Activated CD8-positive, alpha-beta T cell treated with anti-CD3 and anti-CD28 coated beads, Interleukin-2, amount 10 ng/mL, durations not matched to agents 7 days and 5 days (primary cell): ENCODE data around the gene RAD52. TPM values are rescaled to one million over a fixed set of nuclear protein-coding genes. Genes with fewer than 3 reads are reported as not detected.
"Not testable (repeated sequence)": the region's sequence is repeated elsewhere in the genome, so short reads cannot be mapped to it uniquely, and the experiment has no call there.

Source experiments
- ATAC-seq: fragments of 150-1000 bp; cut with Tn5 transposase; one replicate; pipeline ENCODE4 v1.10.0; 2021; ENCODE audit warnings: moderate library complexity
- CTCF ChIA-PET: fragments of 350-600 bp; sonication (Branson Sonifier 250); formaldehyde crosslinking; loops from one replicate; lab custom pipeline; 2021; ENCODE audit warnings: antibody characterized with exemption; lab: Charles Lee
- POLR2A ChIA-PET: fragments of 350-600 bp; sonication (Branson Sonifier 250); formaldehyde crosslinking; loops from one replicate; lab custom pipeline; 2021; ENCODE audit warnings: antibody characterized with exemption; lab: Charles Lee
- DNase-seq: peaks from one replicate; pipeline ENCODE4 v3.0.0-alpha.2; 2020
- H3K27ac Mint-ChIP-seq: one replicate; pipeline ENCODE4 v1.8.0; 2021; ENCODE audit warnings: mild to moderate bottlenecking, mixed read lengths
- H3K27me3 Mint-ChIP-seq: one replicate; pipeline ENCODE4 v1.8.0; 2021; ENCODE audit warnings: low read depth, mixed read lengths
- H3K36me3 Mint-ChIP-seq: one replicate; pipeline ENCODE4 v1.8.0; 2021; ENCODE audit warnings: low read depth, mixed read lengths
- H3K4me1 Mint-ChIP-seq: one replicate; pipeline ENCODE4 v1.8.0; 2021; ENCODE audit warnings: low read depth, mixed read lengths
- H3K4me3 Mint-ChIP-seq: one replicate; pipeline ENCODE4 v1.8.0; 2021; ENCODE audit warnings: mild to moderate bottlenecking, mixed read lengths
- H3K9me3 Mint-ChIP-seq: one replicate; pipeline ENCODE4 v1.8.0; 2022; ENCODE audit warnings: mixed read lengths; ENCODE audit not compliant: insufficient read depth
- total RNA-seq, 2 experiments: library from RNA; stranded (reverse); gene quantifications; one replicate each; pipeline ENCODE4 v1.2.3, GENCODE V29; 2021

The RAD52 gene
- total RNA-seq, 2 experiments from 2014 or later = 19.3 to 20.9 TPM

- ATAC-seq = no peak
- DNase-seq = no peak
- ChIA-PET CTCF (no interaction called here), POLR2A (no interaction called here)
- H3K27me3 Mint-ChIP-seq = no peaks in the 10 kb centered on the region
- no peaks in the 10 kb centered on the region for H3K4me1 Mint-ChIP-seq
- peaks cover 31% of the 10 kb centered on the region for H3K36me3 Mint-ChIP-seq
- H3K9me3 Mint-ChIP-seq = no peaks in the 10 kb centered on the region
- H3K27ac Mint-ChIP-seq = no peak overlapping the region
- H3K4me3 Mint-ChIP-seq = no peak overlapping the region
Measured at GRCh38 chr12:936377-937345, 12.8 kb downstream of the RAD52 start.

GRCh38 chr12:935891-936290, 13.6 kb downstream of the RAD52 start:
- DNase-seq, H3K4me3 Mint-ChIP-seq, H3K27me3 Mint-ChIP-seq, POLR2A ChIA-PET, H3K4me1 Mint-ChIP-seq, H3K9me3 Mint-ChIP-seq, ATAC-seq, H3K27ac Mint-ChIP-seq: not testable (repeated sequence)
- H3K36me3 Mint-ChIP-seq = peaks cover 36% of the 10 kb centered on the region
- CTCF ChIA-PET = interaction anchor here (1.1 kb wide), 1 partner anchor 14 kb away, joined by 3 read pairs; the partner anchor contains the start of gene RAD52

DNA sequence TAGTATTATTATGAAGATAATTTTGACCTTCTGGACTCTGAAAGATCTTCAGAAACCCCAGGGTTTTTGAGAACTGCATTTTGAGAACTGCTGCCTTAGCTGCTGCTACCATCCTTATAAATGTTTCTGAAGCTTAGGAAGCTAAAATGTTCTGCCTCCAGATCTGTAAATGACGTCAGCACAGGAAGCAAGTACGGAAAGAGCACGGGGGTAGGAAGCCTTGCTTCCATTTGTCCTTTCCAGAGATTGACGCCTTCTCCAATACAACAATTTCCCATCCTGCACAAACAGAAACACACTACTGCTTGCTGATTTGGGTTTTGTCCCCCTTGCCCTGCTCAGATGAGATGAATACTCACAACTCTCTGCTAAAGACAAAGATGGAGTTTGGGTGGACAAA, 17.9 kb downstream of the RAD52 start:
- Mint-ChIP-seq H3K27ac (peak overlapping the region; percentile 7), H3K27me3 (no peaks in the 10 kb centered on the region), H3K36me3 (peaks cover 38% of the 10 kb centered on the region), H3K4me3 (no peak overlapping the region), H3K9me3 (no peaks in the 10 kb centered on the region), H3K4me1 (no peaks in the 10 kb centered on the region)
- ATAC-seq = no peak
- no peak for DNase-seq
- ChIA-PET CTCF (no interaction called here), POLR2A (no interaction called here)

DNA sequence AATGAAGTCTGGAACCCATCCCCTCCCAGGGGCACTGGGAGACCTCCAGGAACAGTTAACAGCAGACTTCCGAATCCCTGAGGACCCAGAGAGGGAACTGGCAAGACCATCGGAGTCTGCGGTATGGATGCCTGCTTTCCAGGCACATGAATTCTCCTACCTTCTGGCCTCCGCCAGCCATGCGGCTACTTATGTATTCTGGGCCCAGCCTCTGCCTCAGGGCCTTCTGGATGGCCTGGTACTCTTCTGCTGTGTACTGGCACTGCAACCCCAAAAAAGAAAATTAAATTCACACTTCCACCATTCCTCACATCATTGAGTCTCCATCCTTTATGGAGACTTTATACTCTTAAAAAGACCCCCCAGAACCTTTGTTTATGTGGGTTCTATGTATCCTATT, 18.4 kb downstream of the RAD52 start:
- Mint-ChIP-seq H3K27me3 (no peaks in the 10 kb centered on the region), H3K36me3 (peaks cover 39% of the 10 kb centered on the region), H3K9me3 (no peaks in the 10 kb centered on the region), H3K4me3 (no peak overlapping the region), H3K27ac (no peak overlapping the region), H3K4me1 (no peaks in the 10 kb centered on the region)
- ATAC-seq = no peak
- DNase-seq = no peak
- CTCF ChIA-PET = no interaction called here
- POLR2A ChIA-PET = no interaction called here

DNA sequence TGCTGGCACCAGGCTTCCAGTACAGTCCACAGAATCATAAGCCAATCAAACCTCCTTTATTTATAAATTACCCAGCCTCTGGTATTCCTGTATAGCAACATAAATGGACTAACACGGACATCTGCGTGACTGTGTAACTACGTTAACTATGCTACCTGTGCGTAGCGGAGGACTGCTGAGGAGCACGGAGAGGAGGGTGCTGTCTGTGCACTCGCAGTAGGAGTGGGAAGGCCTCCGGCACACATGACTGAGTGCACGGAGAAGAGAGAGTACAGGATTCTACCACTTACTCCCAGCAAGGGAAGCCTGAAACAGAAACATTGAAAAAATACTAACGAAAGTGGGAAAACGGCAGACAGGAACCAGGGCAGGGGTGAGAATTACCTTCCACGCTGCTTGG, 22.9 kb downstream of the RAD52 start:
- Mint-ChIP-seq H3K36me3 (peaks cover 50% of the 10 kb centered on the region), H3K4me1 (no peaks in the 10 kb centered on the region), H3K4me3 (no peak overlapping the region), H3K27ac (no peak overlapping the region), H3K27me3 (no peaks in the 10 kb centered on the region), H3K9me3 (no peaks in the 10 kb centered on the region)
- ChIA-PET POLR2A (no interaction called here), CTCF (no interaction called here)
- DNase-seq = no peak
- no peak for ATAC-seq

- ATAC-seq (no peak), DNase-seq (no peak)
- H3K27ac Mint-ChIP-seq = no peak overlapping the region
- CTCF ChIA-PET = interaction anchor here (0.8 kb wide), 1 partner anchor 171 kb away, joined by 3 read pairs; no protein-coding TSS in a partner anchor
- POLR2A ChIA-PET = no interaction called here
- no peaks in the 10 kb centered on the region for H3K4me1 Mint-ChIP-seq
- no peaks in the 10 kb centered on the region for H3K9me3 Mint-ChIP-seq
- H3K27me3 Mint-ChIP-seq = no peaks in the 10 kb centered on the region
- H3K36me3 Mint-ChIP-seq = peaks cover 48% of the 10 kb centered on the region
- no peak overlapping the region for H3K4me3 Mint-ChIP-seq
Measured at GRCh38 chr12:922285-922684, 27.2 kb downstream of the RAD52 start.

GRCh38 chr12:920676-921075, 28.8 kb downstream of the RAD52 start:
- DNase-seq = no peak
- H3K27ac Mint-ChIP-seq = peak overlapping the region; percentile 44
- no peak overlapping the region for H3K4me3 Mint-ChIP-seq
- POLR2A ChIA-PET = no interaction called here
- peaks cover 52% of the 10 kb centered on the region for H3K36me3 Mint-ChIP-seq
- no peaks in the 10 kb centered on the region for H3K27me3 Mint-ChIP-seq
- H3K4me1 Mint-ChIP-seq = peaks cover 12% of the 10 kb centered on the region
- CTCF ChIA-PET = interaction anchor here (0.8 to 1.0 kb wide), 2 partner anchors 12 to 29 kb away, joined by 3 read pairs; partner anchors contain the start of gene RAD52
- H3K9me3 Mint-ChIP-seq = no peaks in the 10 kb centered on the region
- no peak for ATAC-seq

DNA sequence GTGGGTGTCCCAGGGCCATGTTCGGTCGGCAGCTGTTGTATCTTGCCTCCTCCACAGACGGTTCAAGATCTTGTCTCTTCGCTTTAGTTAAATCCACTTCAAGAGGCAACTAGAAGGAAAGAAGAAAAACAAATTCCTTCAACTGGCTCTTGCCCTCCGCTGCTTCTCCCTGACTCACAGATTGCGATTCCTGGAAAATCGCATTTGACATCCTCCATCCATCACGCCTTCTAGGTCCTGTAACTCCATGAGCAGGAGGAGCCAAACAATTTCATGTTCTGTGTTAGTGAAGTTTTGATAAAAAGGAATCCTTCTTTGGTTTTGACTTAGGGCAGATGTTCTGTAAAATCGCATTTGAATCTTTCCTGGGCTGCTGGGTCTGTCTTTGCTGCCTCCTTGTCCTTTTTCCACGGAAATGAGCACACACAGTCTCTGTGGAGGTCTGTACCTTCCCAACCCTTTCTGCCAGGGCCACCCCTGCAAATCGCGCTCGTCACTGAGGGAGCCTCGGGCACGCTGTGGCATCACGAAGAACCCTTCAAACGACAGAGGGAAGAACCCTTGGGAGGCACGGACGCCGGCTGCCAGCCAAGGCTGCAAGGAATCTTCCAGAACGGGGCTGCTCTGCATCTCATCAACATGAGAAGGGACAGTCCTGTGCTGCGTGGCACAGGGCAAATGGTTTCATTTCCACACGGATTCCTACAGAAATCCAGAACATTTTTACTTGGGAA, 32.6 kb downstream of the RAD52 start:
- Mint-ChIP-seq H3K27me3 (no peaks in the 10 kb centered on the region), H3K4me3 (no peak overlapping the region), H3K4me1 (peaks cover 31% of the 10 kb centered on the region), H3K9me3 (no peaks in the 10 kb centered on the region), H3K27ac (peak overlapping the region; percentile 81), H3K36me3 (peaks cover 63% of the 10 kb centered on the region)
- POLR2A ChIA-PET = no interaction called here
- ATAC-seq (no peak), DNase-seq (no peak)
- CTCF ChIA-PET = interaction anchor here (0.7 to 1.2 kb wide), 2 partner anchors 302 to 341 kb away, joined by 3 read pairs; no protein-coding TSS in a partner anchor

- no peaks in the 10 kb centered on the region for H3K27me3 Mint-ChIP-seq
- H3K9me3 Mint-ChIP-seq = no peaks in the 10 kb centered on the region
- ChIA-PET POLR2A (no interaction called here), CTCF (interaction anchor here (0.7 kb wide), 1 partner anchor 302 kb away, joined by 3 read pairs; no protein-coding TSS in a partner anchor)
- DNase-seq (peak; percentile 44), ATAC-seq (peak; percentile 41)
- H3K27ac Mint-ChIP-seq = peak overlapping the region; percentile 81
- peaks cover 31% of the 10 kb centered on the region for H3K4me1 Mint-ChIP-seq
- H3K36me3 Mint-ChIP-seq = peaks cover 68% of the 10 kb centered on the region
- H3K4me3 Mint-ChIP-seq = peak overlapping the region; percentile 42
Measured at GRCh38 chr12:916240-916639, 33.3 kb downstream of the RAD52 start.

DNA sequence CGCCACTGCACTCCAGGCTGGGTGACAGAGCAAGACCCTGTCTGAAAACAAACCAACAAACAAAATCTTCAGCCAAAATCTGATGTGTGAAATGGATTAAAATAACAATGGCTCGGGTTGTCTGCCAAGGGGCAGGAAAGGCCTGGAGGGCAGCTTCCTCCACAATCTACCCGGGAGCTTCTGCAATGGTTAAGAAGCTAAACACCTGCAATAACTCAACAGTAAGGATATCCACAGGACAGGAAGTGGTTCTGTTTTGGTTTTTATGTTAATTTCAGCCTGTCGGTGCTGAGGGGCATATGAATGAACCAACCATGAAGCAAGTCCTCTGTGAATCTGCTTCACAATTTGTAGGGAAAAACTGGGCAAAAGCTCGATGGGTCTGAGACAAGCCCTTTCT, 34.4 kb downstream of the RAD52 start:
- DNase-seq = peak; percentile 30
- no peak overlapping the region for H3K4me3 Mint-ChIP-seq
- no peaks in the 10 kb centered on the region for H3K27me3 Mint-ChIP-seq
- H3K9me3 Mint-ChIP-seq = no peaks in the 10 kb centered on the region
- POLR2A ChIA-PET = interaction anchor here (0.7 to 0.8 kb wide), 2 partner anchors 34 to 160 kb away, joined by 3 to 4 read pairs; partner anchors contain the start of gene RAD52
- peak overlapping the region; percentile 81 for H3K27ac Mint-ChIP-seq
- ATAC-seq = peak; percentile 59
- peaks cover 31% of the 10 kb centered on the region for H3K4me1 Mint-ChIP-seq
- CTCF ChIA-PET = interaction anchor here (0.9 to 1.2 kb wide), 3 partner anchors 34 to 178 kb away, joined by 4 read pairs; partner anchors contain the start of gene RAD52
- peaks cover 69% of the 10 kb centered on the region for H3K36me3 Mint-ChIP-seq

GRCh38 chr12:913919-914698, 35.4 kb downstream of the RAD52 start:
- Mint-ChIP-seq H3K27me3 (no peaks in the 10 kb centered on the region), H3K4me1 (peaks cover 31% of the 10 kb centered on the region), H3K36me3 (peaks cover 78% of the 10 kb centered on the region), H3K27ac (peak overlapping the region; percentile 81), H3K9me3 (no peaks in the 10 kb centered on the region), H3K4me3 (no peak overlapping the region)
- ATAC-seq (no peak), DNase-seq (no peak)
- ChIA-PET POLR2A (interaction anchor here (0.8 kb wide), 1 partner anchor 159 kb away, joined by 3 read pairs; no protein-coding TSS in a partner anchor), CTCF (interaction anchor here (0.9 kb wide), 1 partner anchor 35 kb away, joined by 4 read pairs; the partner anchor contains the start of gene RAD52)
